Ascending aorta (tissue), 2 donors: Measurements from ENCODE around the gene YEATS2. TPM values are rescaled to one million over a fixed set of nuclear protein-coding genes. Genes with fewer than 3 reads are reported as not detected.

Source experiments
- DNase-seq, 2 donors: peaks; one replicate each; pipeline ENCODE4 v3.0.0-alpha.2; 2019; ENCODE audit warnings: low spot score in 2 of 2
- H3K27ac ChIP-seq, 2 donors: fragments of 200-600 bp; sonication (generic); one replicate each; pipeline ENCODE4 v1.5.1; 2016 to 2017; ENCODE audit warnings: mild to moderate bottlenecking in 1 of 2
- H3K27me3 ChIP-seq: fragments of 200-600 bp; sonication (generic); one replicate; pipeline ENCODE4 v1.5.1; 2017
- H3K36me3 ChIP-seq, 2 donors: fragments of 200-600 bp; sonication (generic); one replicate each; pipeline ENCODE4 v1.5.1; 2016
- H3K4me1 ChIP-seq, 2 donors: fragments of 200-600 bp; sonication (generic); one replicate each; pipeline ENCODE4 v1.5.1; 2016 to 2017; ENCODE audit warnings: mild to moderate bottlenecking in 1 of 2
- H3K4me3 ChIP-seq, 2 donors: fragments of 200-600 bp; sonication (generic); one replicate each; pipeline ENCODE4 v1.5.1; 2016 to 2017; ENCODE audit warnings: mild to moderate bottlenecking in 1 of 2
- H3K9me3 ChIP-seq, 2 donors: fragments of 200-600 bp; sonication (generic); one replicate each; pipeline ENCODE4 v1.5.1; 2016
- intact Hi-C: fragments of 100-400 bp; cut with DNase I; formaldehyde crosslinking; loops from one replicate; pipeline ENCODE4 v1.15.1; 2023
- total RNA-seq: library from RNA; depleted of rRNA; stranded (reverse); fragments of >200 nt; gene quantifications from one replicate; pipeline ENCODE4 v1.1.0, GENCODE V29; 2016
- TF ChIP-seq, protein P1 (sequence below), 3 experiments: fragments of 200-600 bp in 2 of 3; fragments of 450-650 bp in 1 of 3; sonication (generic) in 2 of 3; IDR thresholded peaks; one replicate each; pipeline ENCODE4 v1.5.1; 2016 to 2019; ENCODE audit warnings: antibody characterized with exemption in 3 of 3, mild to moderate bottlenecking in 1 of 3, moderate library complexity in 1 of 3

The YEATS2 gene
- total RNA-seq, 1 donor from 2014 or later = 29.2 TPM

DNA sequence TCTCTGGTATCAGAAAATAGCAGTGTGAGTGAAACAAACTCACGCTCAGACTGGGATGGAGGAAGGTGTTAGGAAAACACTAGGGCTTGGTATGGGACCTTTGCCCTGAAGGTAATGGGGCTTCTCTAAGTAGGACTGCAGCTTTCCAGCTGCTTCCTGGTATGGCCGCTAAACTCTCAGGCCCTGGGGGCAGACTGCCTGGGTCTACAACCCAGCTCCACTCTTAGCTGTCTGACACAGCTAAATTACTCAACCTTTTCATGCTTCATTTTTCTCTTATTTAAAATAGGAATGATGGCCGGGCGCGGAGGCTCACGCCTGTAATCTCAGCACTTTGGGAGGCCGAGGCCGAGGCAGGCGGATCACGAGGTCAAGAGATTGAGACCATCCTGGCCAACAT lies 5.2 kb upstream of the YEATS2 start:
- no peak overlapping the region for H3K27ac ChIP-seq
- no peak overlapping the region for H3K4me3 ChIP-seq
- no peak for DNase-seq
- no peaks in the 10 kb centered on the region for H3K9me3 ChIP-seq
- TF ChIP-seq, protein P1, sequence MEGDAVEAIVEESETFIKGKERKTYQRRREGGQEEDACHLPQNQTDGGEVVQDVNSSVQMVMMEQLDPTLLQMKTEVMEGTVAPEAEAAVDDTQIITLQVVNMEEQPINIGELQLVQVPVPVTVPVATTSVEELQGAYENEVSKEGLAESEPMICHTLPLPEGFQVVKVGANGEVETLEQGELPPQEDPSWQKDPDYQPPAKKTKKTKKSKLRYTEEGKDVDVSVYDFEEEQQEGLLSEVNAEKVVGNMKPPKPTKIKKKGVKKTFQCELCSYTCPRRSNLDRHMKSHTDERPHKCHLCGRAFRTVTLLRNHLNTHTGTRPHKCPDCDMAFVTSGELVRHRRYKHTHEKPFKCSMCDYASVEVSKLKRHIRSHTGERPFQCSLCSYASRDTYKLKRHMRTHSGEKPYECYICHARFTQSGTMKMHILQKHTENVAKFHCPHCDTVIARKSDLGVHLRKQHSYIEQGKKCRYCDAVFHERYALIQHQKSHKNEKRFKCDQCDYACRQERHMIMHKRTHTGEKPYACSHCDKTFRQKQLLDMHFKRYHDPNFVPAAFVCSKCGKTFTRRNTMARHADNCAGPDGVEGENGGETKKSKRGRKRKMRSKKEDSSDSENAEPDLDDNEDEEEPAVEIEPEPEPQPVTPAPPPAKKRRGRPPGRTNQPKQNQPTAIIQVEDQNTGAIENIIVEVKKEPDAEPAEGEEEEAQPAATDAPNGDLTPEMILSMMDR (IDR thresholded peaks at IDR 0.05) = no peak
- intact Hi-C loops = no loop called here
- no peaks in the 10 kb centered on the region for H3K36me3 ChIP-seq
- no peaks in the 10 kb centered on the region for H3K27me3 ChIP-seq
- H3K4me1 ChIP-seq = no peaks in the 10 kb centered on the region

DNA sequence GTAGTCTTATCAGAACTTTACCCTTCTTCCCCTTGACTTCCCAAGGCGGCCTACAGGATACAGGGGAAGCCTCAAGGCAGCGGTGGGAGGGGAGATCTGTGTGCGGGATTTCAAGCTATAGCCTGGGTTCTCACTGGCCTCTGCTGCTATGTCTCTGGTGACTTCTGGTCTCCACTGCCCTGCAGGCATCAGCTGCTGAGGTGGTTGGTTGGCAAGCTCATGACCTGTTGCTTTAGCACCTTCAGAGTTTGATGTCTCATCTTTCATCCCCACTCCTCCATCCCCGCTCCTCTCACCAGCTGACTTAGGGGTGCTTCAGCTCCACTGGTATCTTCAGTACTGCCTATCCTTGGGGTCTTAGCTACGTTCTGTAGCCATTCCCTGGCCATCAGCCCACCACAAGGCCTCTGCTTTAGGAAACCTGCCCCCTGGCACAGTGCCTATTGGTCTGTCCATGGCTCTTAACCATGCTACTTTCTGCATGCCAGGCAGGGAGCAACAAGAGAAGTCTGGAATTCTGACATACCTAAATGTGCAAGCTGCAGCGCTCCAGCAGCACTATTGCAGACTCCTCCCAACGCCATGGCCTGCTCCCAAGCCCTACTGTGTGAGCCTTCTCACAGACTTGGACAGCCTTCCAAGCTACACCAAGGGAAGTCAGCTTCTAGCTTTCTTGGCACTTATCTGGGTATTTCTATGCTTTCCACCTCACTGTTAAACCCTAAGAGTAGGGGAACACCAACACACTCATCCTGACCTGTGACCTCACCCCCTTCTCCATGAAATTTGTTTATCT lies 1.8 kb upstream of the YEATS2 start:
- DNase-seq = no peak
- intact Hi-C loops = loop anchor here (5.0 kb wide), 1 partner anchor 598 kb away; the partner anchor contains the start of gene MCCC1
- no peaks in the 10 kb centered on the region for H3K27me3 ChIP-seq
- H3K27ac ChIP-seq = no peak overlapping the region
- TF ChIP-seq, protein P1 (IDR thresholded peaks at IDR 0.05) = no peak
- H3K4me1 ChIP-seq = peaks cover 0 to 11% of the 10 kb centered on the region in 2 donors
- H3K9me3 ChIP-seq = no peaks in the 10 kb centered on the region
- no peaks in the 10 kb centered on the region for H3K36me3 ChIP-seq
- no peak overlapping the region for H3K4me3 ChIP-seq

DNA sequence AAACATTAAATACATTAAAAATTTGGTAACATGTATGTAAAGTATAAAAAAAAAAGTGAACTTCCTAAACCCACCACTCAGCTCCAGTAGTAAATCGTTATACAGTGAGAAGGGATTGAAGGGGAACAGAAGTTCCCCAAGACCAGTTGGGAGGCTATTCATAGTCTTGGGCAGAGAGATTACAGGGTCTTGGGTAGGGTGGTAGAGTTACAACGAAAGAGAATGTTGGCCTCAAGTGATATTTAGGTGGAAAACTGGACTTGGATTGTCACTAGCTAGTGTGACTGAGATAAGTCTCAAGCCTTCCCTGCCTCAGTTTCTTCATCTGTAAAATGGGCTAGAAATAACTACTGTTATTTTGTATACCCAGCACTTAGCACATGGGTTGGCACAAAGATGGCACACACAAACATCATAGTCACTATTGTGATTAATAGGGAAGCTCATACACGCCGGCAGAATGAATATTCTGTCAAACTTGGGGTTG lies 431 bp upstream of the YEATS2 start:
- Histone ChIP-seq H3K27ac (peak overlapping the region; percentile 61 to 89), H3K4me3 (peak overlapping the region; percentile 71 to 88)
- intact Hi-C loops = loop anchor here (5.0 kb wide), 1 partner anchor 600 kb away; the partner anchor contains the start of gene MCCC1

DNA sequence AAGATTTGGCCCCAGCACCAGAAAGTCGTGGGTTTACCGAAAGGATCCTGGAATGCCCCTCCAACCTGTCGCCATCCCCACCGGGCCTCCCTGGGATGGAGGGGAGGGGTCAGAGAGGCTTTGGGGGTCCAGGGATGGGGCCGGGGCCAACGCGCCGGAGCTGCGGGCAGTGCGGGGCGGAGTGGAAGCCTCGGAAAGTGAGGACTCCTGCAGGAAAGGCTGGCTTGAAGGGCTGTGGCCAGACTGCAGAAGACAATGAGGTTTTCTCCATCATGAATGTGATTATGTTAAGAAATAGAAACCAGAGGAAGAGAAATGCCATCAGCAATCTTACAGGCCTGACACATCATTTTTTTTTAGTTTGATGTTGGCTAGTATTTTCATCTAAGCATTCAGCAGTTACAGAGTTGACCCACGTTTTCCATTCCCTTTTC lies 738 bp downstream of the YEATS2 start:
- peak overlapping the region; percentile 86 to 89 for H3K27ac ChIP-seq
- H3K4me1 ChIP-seq = peaks cover 0 to 15% of the 10 kb centered on the region in 2 donors
- H3K27me3 ChIP-seq = no peaks in the 10 kb centered on the region
- H3K4me3 ChIP-seq = peak overlapping the region; percentile 71 to 88
- DNase-seq = no peak
- intact Hi-C loops = loop anchor here (1.0 to 5.0 kb wide), 2 partner anchors 62 to 601 kb away; partner anchors contain the start of gene MCCC1
- H3K9me3 ChIP-seq = no peaks in the 10 kb centered on the region
- H3K36me3 ChIP-seq = peaks cover 0 to 9% of the 10 kb centered on the region in 2 donors
- TF ChIP-seq, protein P1 (IDR thresholded peaks at IDR 0.05) = no peak

More for the DNA sequence above, 431 bp upstream of the YEATS2 start:
- no peak for DNase-seq
- Histone ChIP-seq H3K4me1 (peaks cover 0 to 15% of the 10 kb centered on the region in 2 donors), H3K9me3 (no peaks in the 10 kb centered on the region), H3K27me3 (no peaks in the 10 kb centered on the region), H3K36me3 (peaks cover 0 to 6% of the 10 kb centered on the region in 2 donors)
- TF ChIP-seq, protein P1 (IDR thresholded peaks at IDR 0.05) = no peak

DNA sequence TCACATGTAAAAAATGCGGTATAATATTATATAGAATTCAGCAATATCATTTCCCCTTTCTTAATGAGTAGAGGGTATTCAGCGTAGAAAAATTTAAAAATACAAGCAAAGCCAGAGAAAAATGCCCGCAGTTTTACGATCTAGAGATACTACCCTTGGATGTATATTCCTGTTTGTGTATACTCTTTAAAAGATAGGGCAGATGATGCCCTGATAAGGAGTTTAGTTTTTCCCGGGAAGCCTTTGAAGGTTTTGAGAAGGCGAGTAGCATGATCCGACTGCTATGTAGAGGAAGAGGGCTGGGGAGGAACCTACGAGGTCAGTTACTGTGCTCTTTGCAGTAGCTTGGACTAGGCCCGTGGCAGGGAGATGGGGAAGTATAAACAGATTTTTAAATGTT lies 1.2 kb downstream of the YEATS2 start:
- intact Hi-C loops = loop anchor here (1.0 to 5.0 kb wide), 2 partner anchors 62 to 601 kb away; partner anchors contain the start of gene MCCC1
- TF ChIP-seq, protein P1 (IDR thresholded peaks at IDR 0.05) = no peak
- no peak for DNase-seq

More for the DNA sequence above, 1.2 kb downstream of the YEATS2 start:
- Histone ChIP-seq H3K4me3 (peak overlapping the region; percentile 71 to 88), H3K4me1 (peaks cover 0 to 15% of the 10 kb centered on the region in 2 donors), H3K27me3 (no peaks in the 10 kb centered on the region), H3K27ac (peak overlapping the region; percentile 86 to 89), H3K9me3 (no peaks in the 10 kb centered on the region), H3K36me3 (peaks cover 0 to 9% of the 10 kb centered on the region in 2 donors)
